Loucy (cell line): ENCODE measurements around the gene SLC17A8.

Experiments
- H2AFZ ChIP-seq: fragments of 200-600 bp; sonication (generic); 2 replicates; pipeline ENCODE4 v1.6.0; 2016; ENCODE audit warnings: antibody characterized with exemption, mild to moderate bottlenecking, low read length, moderate library complexity
- H3F3A ChIP-seq: fragments of 200-600 bp; 2 replicates; pipeline ENCODE4 v1.6.0; 2016; ENCODE audit warnings: antibody characterized with exemption, low read depth, mild to moderate bottlenecking
- H3K27me3 ChIP-seq: fragments of 200-600 bp; sonication (generic); 2 replicates; pipeline ENCODE4 v1.6.1; 2014; ENCODE audit warnings: low read length, mild to moderate bottlenecking; ENCODE audit not compliant: insufficient read depth, poor library complexity, severe bottlenecking
- H3K36me3 ChIP-seq: fragments of 200-600 bp; sonication (generic); 2 replicates; pipeline ENCODE4 v1.6.1; 2016; ENCODE audit warnings: low read length; ENCODE audit not compliant: insufficient read depth
- H3K4me1 ChIP-seq: fragments of 200-600 bp; sonication (generic); 2 replicates; pipeline ENCODE4 v1.5.1; 2014; ENCODE audit warnings: low read length, mild to moderate bottlenecking; ENCODE audit not compliant: insufficient read depth, poor library complexity, severe bottlenecking
- H3K4me2 ChIP-seq: fragments of 200-600 bp; sonication (generic); 2 replicates; pipeline ENCODE4 v1.6.0; 2014; ENCODE audit warnings: antibody characterized with exemption, low read length, low read depth, mild to moderate bottlenecking; ENCODE audit not compliant: poor library complexity, severe bottlenecking
- H3K4me3 ChIP-seq: fragments of 200-600 bp; sonication (generic); 2 replicates; pipeline ENCODE4 v1.5.1; 2014; ENCODE audit warnings: low read length, mild to moderate bottlenecking, mixed read lengths; ENCODE audit not compliant: poor library complexity, severe bottlenecking
- H3K79me2 ChIP-seq: fragments of 200-600 bp; sonication (generic); 2 replicates; pipeline ENCODE4 v1.6.1; 2014; ENCODE audit warnings: low read length; ENCODE audit not compliant: insufficient read depth
- H3K9ac ChIP-seq: fragments of 200-600 bp; sonication (generic); 2 replicates; pipeline ENCODE4 v1.6.0; 2014; ENCODE audit warnings: mild to moderate bottlenecking, low read depth, low read length, moderate library complexity; ENCODE audit not compliant: poor library complexity, severe bottlenecking
- H3K9me2 ChIP-seq: fragments of 200-600 bp; sonication (generic); replicated peaks from 2 replicates; pipeline ENCODE4 v1.6.1; 2016; ENCODE audit warnings: low read depth, low read length, mixed read lengths
- H3K9me3 ChIP-seq: fragments of 200-600 bp; sonication (generic); 2 replicates; pipeline ENCODE4 v1.6.1; 2014; ENCODE audit warnings: mild to moderate bottlenecking, antibody characterized with exemption, low read length, low read depth; ENCODE audit not compliant: insufficient read depth
- H4K20me1 ChIP-seq: fragments of 200-600 bp; sonication (generic); 2 replicates; pipeline ENCODE4 v1.6.0; 2014; ENCODE audit warnings: antibody characterized with exemption, low read length, mild to moderate bottlenecking; ENCODE audit not compliant: insufficient read depth, poor library complexity, severe bottlenecking
- CTCF ChIP-seq: fragments of 200-600 bp; sonication (generic); conservative IDR thresholded peaks from 2 replicates; pipeline ENCODE4 v1.5.1; 2014; ENCODE audit warnings: mild to moderate bottlenecking, antibody characterized with exemption, low read length
- EZH2phosphoT487 ChIP-seq: fragments of 200-600 bp; IDR thresholded peaks from 2 replicates; pipeline ENCODE4 v1.6.1; 2018; ENCODE audit warnings: antibody characterized with exemption, mild to moderate bottlenecking, moderate library complexity, borderline replicate concordance

The SLC17A8 gene

DNA sequence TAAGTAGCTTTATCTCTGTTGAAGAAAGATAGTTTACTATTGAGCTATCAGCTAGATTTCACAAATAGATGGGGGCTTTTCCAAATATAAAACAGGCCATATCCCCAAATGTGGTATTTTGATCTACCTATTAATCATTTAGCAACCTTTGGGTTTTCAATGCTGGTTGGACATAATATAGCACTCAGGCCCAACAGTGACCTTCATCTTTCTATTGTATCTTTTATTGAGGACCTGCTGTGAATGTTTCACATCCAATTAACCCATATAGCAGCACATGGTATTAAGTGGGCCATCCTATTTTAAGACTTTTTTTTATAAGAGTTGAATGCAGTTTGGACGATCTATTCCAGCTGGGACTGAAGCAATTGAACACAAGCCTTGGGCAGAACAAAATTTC lies 106.8 kb downstream of the SLC17A8 start:
- H2AFZ ChIP-seq: no peak overlapping the region
- H3K9me2 ChIP-seq: no peaks in the 10 kb centered on the region
- no peaks in the 10 kb centered on the region for H3K4me1 ChIP-seq
- H3K27me3 ChIP-seq: no peaks in the 10 kb centered on the region
- H3K36me3 ChIP-seq: no peaks in the 10 kb centered on the region
- no peaks in the 10 kb centered on the region for H3F3A ChIP-seq
- H3K4me3 ChIP-seq: no peak overlapping the region
- TF ChIP-seq EZH2phosphoT487 (no peak), CTCF (no peak)
- no peaks in the 10 kb centered on the region for H3K79me2 ChIP-seq
- H3K9me3 ChIP-seq: no peaks in the 10 kb centered on the region
- no peaks in the 10 kb centered on the region for H4K20me1 ChIP-seq
- no peak overlapping the region for H3K4me2 ChIP-seq
- no peak overlapping the region for H3K9ac ChIP-seq

DNA sequence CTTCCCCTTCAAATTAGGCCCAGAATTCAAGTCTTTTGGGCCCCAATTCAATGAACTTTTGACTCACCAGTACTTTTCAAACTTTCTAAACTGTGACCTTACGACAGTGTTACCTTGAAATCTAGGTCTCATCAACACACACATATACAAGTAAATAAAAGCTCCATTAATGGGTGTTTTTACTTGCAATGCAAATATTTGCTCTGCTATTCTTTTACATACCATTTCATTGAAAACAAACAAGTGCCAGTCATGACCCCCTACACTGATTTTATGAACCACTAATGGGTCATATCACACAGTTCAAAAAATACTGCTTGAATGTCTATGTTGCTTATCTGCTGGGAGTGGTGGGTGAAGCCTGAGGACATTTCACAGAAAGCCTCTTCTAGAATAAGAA lies 107.7 kb downstream of the SLC17A8 start:
- Histone ChIP-seq H3K9me2 (no peaks in the 10 kb centered on the region), H4K20me1 (no peaks in the 10 kb centered on the region), H3K4me2 (no peak overlapping the region), H3F3A (no peaks in the 10 kb centered on the region), H3K79me2 (no peaks in the 10 kb centered on the region), H2AFZ (no peak overlapping the region), H3K9ac (no peak overlapping the region), H3K4me3 (no peak overlapping the region), H3K36me3 (no peaks in the 10 kb centered on the region), H3K4me1 (no peaks in the 10 kb centered on the region), H3K9me3 (no peaks in the 10 kb centered on the region), H3K27me3 (no peaks in the 10 kb centered on the region)
- no peak for TF ChIP-seq CTCF
- no peak for TF ChIP-seq EZH2phosphoT487

GRCh38 chr12:100468126-100468525 lies 111.3 kb downstream of the SLC17A8 start:
- H3K36me3 ChIP-seq: no peaks in the 10 kb centered on the region
- TF ChIP-seq EZH2phosphoT487 (no peak), CTCF (no peak)
- H3K4me2 ChIP-seq: no peak overlapping the region
- no peaks in the 10 kb centered on the region for H3K79me2 ChIP-seq
- no peaks in the 10 kb centered on the region for H3K4me1 ChIP-seq
- H2AFZ ChIP-seq: no peak overlapping the region
- no peaks in the 10 kb centered on the region for H3K9me2 ChIP-seq
- no peaks in the 10 kb centered on the region for H3K9me3 ChIP-seq
- H3K27me3 ChIP-seq: no peaks in the 10 kb centered on the region
- no peak overlapping the region for H3K4me3 ChIP-seq
- H3F3A ChIP-seq: no peaks in the 10 kb centered on the region
- no peak overlapping the region for H3K9ac ChIP-seq
- no peaks in the 10 kb centered on the region for H4K20me1 ChIP-seq
